HG02973 (cell line): ENCODE measurements around the gene CAD.

Experiments
- ATAC-seq: cut with Tn5 transposase; IDR thresholded peaks from one replicate; pipeline ENCODE4 v1.9.1; 2021; ENCODE audit warnings: moderate library complexity; ENCODE audit not compliant: unreplicated experiment

CAD gene

GRCh38 chr2:27275211-27276150 is 58.3 kb downstream of the CAD start, which contains the start of gene DNAJC5G:
DNAJC5G (plus strand) TSS chr2:27275433; CDS start chr2:27276729, 1,296 bp downstream.
- ATAC-seq, result no peak

- ATAC-seq, result no peak
Observed at GRCh38 chr2:27278010-27278409, 60.8 kb downstream of the CAD start.

GRCh38 chr2:27280826-27281225 is 63.7 kb downstream of the CAD start:
- no peak for ATAC-seq

GRCh38 chr2:27281442-27281841 is 64.3 kb downstream of the CAD start:
- no peak for ATAC-seq

GRCh38 chr2:27281855-27282559 is 64.8 kb downstream of the CAD start, which contains the start of gene TRIM54:
TRIM54 (plus strand) TSS chr2:27282429; CDS start chr2:27282732, 303 bp downstream.
- ATAC-seq, result no peak

- no peak for ATAC-seq
Observed at GRCh38 chr2:27282892-27283291, 65.7 kb downstream of the CAD start.

- ATAC-seq, result no peak
Observed at GRCh38 chr2:27284996-27285395, 67.8 kb downstream of the CAD start.

GRCh38 chr2:27285481-27285880 is 68.3 kb downstream of the CAD start:
- ATAC-seq, result no peak

- ATAC-seq, result no peak
Observed at GRCh38 chr2:27288610-27289009, 71.4 kb downstream of the CAD start.

- ATAC-seq, result no peak
Observed at GRCh38 chr2:27290549-27290948, 73.4 kb downstream of the CAD start.

- ATAC-seq, result no peak
Observed at GRCh38 chr2:27291865-27292264, 74.7 kb downstream of the CAD start.
